Right renal cortex interstitium (tissue), 3 donors: ENCODE results near the gene KIF7. TPM values are rescaled to one million over a fixed set of nuclear protein-coding genes. Genes with fewer than 3 reads are reported as not detected.

Source experiments
- DNase-seq, 3 donors: peaks; one replicate each; pipeline ENCODE4 v3.0.0-alpha.2; 2013; ENCODE audit warnings: low read depth in 3 of 3, low spot score in 2 of 3
- polyA plus RNA-seq, 3 donors: library from polyadenylated mRNA; unstranded; fragments of 120-200 nt; gene quantifications; one replicate each; pipeline ENCODE4 v1.2.1, GENCODE V29; 2013; ENCODE audit not compliant: insufficient read length in 3 of 3

The KIF7 gene
- polyA plus RNA-seq, 3 donors, result 9.4 to 10.1 (median 9.6) TPM

- DNase-seq, result no peak
Measured at GRCh38 chr15:89649013-89649625, 6.1 kb downstream of the KIF7 start.

- no peak for DNase-seq
Measured at GRCh38 chr15:89648106-89649012, 6.9 kb downstream of the KIF7 start.

- no peak for DNase-seq
Measured at GRCh38 chr15:89647191-89647851, 7.9 kb downstream of the KIF7 start.

- DNase-seq, result no peak
Measured at GRCh38 chr15:89646416-89647141, 8.7 kb downstream of the KIF7 start.

- no peak for DNase-seq
Measured at GRCh38 chr15:89645680-89646079, 9.6 kb downstream of the KIF7 start.

GRCh38 chr15:89642106-89642505 lies 13.2 kb downstream of the KIF7 start:
- no peak for DNase-seq

GRCh38 chr15:89641053-89641452 lies 14.2 kb downstream of the KIF7 start:
- DNase-seq, result no peak

GRCh38 chr15:89640245-89640644 lies 15.0 kb downstream of the KIF7 start:
- DNase-seq, result no peak

GRCh38 chr15:89633585-89633984 lies 21.7 kb downstream of the KIF7 start:
- no peak for DNase-seq

GRCh38 chr15:89632563-89633430 lies 22.5 kb downstream of the KIF7 start:
- DNase-seq, result no peak

GRCh38 chr15:89631902-89632264 lies 23.4 kb downstream of the KIF7 start:
- DNase-seq, result no peak

- DNase-seq, result no peak
Measured at GRCh38 chr15:89630974-89631901, 24.0 kb downstream of the KIF7 start.

GRCh38 chr15:89630260-89630659 lies 25.0 kb downstream of the KIF7 start:
- DNase-seq, result no peak

GRCh38 chr15:89629829-89630228 lies 25.4 kb downstream of the KIF7 start:
- DNase-seq, result no peak

- DNase-seq, result no peak
Measured at GRCh38 chr15:89628806-89629715, 26.2 kb downstream of the KIF7 start.

GRCh38 chr15:89628301-89628700 lies 27.0 kb downstream of the KIF7 start:
- no peak for DNase-seq

GRCh38 chr15:89627256-89627970 lies 27.9 kb downstream of the KIF7 start:
- DNase-seq, result no peak
